SKM-1 (cell line): Measurements from ENCODE around the gene DTX1.

Experiments
- DNase-seq: peaks from one replicate; lab custom pipeline; 2025; ENCODE audit not compliant: unreplicated experiment; lab: John Stamatoyannopoulos, UW

DTX1 gene

DNA sequence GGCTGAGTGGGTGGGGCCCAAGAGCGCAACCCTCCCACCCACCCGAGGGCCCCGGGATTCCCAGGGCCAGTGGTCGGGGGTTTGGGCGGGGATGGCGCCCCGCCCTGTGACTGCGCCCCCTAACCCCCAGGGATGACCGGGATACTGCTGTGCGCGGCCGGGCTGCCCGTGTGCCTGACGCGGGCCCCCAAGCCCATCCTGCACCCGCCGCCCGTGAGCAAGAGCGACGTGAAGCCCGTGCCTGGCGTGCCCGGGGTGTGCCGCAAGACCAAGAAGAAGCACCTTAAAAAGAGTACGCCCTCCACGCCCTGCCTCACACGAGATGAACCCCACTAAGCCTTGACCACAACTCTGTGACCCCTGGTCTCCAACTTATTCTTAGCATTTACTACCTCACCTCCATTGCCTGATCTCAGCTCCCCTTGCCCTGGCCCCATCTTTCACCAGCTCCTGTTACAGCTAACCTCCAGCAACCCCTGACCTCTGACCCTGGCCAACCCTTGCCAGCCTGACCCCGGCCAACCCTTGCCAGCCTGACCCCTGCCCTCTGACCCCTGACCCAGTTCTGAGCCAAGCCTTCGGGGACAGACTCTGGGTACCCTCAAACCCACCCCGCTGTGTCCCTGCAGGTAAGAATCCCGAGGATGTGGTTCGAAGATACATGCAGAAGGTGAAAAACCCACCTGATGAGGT, 37.0 kb downstream of the DTX1 start:
- no peak for DNase-seq

DNA sequence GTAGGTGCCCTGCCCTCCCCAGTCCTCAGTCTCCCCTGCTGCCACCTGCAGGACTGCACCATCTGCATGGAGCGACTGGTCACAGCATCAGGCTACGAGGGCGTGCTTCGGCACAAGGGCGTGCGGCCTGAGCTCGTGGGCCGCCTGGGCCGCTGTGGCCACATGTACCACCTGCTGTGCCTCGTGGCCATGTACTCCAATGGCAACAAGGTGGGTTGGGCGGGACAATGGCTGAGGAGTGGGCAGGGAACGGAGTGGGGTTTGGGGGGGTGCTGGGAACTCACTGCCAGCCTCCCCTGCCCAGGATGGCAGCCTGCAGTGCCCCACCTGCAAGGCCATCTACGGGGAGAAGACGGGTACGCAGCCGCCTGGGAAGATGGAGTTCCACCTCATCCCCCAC, 38.2 kb downstream of the DTX1 start:
- no peak for DNase-seq

DNA sequence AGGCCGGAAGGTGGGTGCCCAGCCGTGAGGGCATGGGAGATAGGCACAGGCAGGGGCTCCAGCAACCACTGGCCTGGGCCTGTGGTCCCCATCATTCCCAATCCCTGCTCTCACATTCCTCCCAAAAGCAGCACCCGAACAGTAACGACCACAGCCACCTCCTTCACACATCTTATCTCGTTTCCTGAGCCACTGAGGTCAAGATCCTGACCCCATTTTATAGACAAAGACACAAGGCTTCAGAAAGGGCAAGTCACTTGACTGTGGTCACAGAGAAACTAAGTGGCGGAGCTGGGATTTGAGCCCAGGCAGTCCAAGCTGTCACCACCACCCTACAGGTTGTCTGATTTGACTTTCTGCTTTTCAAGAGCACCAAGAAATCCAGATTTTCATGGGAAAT, 38.9 kb downstream of the DTX1 start:
- no peak for DNase-seq

DNA sequence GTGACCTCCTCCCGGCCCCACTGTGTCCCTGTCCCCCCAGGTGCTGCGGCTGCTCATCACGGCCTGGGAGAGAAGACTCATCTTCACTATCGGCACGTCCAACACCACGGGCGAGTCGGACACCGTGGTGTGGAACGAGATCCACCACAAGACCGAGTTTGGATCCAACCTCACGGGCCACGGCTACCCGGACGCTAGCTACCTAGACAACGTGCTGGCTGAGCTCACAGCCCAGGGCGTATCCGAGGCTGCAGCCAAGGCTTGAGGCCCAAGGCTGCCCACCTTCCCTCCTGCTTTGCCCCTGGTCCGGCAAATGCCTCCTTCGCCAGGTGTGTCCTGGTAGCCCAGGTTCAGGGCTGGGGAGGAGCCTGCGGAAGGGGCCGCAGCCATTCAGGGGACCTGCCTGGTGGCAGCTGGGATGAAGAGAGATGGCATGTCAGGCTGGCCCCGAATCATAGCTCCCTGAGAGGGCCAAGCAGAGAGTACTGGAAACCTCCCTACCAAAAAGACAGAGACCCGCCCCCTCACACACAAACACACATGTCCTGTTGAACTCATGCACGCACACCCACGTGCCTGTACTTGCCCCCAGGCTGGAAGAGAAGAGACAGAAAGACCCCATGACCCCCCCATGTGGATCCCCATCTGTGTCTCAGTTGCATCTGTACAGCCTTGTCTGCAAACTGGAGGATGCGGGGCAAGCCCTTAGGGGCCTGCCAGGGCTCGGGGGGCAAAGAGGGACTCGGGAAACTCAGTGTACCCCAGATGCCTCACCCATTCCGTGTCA, 40.3 kb downstream of the DTX1 start:
- DNase-seq: no peak

DNA sequence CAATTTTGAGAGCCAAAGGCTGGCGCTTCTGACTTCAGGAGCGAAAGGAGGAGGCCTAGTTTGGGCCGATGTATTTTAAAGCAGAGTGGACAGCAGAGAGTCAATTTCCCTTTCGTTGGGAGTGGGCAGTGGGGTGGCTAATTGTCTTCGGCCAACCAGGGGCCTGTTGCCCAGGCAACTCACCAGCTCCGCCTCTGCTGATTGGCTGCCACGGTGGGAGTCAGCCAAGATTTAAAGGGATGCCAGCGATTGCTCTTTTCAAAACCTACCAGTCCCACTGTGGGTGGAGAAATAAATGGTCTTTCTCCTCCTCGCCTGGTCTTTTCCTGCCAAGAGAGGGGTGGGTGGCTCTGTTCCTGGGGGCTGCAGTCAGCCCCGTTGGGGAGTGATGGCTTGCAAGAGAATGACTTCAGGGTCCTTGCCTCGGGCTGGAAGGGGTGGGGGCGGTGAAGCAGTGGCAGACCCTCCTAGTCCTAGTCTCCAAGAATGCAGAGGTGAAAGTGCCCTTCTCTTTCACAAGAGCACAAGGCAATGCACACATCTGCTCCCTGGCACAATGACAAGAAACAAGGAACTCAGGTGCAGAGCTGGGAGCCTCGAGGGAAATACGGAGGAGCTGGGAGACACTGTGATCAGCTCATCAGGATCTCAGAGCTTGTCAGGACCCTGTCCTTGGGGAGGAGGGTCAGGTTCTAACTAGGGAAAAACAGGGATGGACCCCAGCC, 41.3 kb downstream of the DTX1 start:
- DNase-seq: no peak

DNA sequence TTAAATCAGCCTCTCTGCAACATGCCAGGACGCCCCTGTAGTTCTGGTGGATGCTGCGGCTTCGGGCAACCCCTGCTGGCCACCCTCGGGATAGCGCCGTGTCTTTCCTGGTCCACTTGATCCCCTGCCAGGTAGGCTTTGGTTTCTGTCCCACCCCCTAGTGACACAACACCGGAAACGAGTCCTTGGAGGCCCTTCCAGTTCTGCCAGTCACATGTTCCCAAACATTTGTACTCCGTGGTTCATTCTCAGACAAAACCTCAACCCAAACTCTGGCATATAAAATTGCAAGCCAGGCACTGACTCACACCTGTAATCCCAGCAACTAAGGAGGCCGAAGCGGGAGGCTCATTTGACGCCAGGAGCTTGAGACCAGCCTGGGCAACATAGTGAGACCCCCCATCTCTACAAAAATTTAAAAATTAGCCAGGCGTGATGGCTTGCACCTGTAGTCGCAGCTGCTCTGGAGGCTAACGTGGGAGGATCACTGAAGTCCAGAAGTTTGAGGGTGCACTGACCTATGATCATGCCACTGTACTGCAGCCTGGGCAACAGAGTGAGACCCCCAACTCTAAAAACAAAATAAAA, 42.0 kb downstream of the DTX1 start:
- peak; percentile 3 for DNase-seq

DNA sequence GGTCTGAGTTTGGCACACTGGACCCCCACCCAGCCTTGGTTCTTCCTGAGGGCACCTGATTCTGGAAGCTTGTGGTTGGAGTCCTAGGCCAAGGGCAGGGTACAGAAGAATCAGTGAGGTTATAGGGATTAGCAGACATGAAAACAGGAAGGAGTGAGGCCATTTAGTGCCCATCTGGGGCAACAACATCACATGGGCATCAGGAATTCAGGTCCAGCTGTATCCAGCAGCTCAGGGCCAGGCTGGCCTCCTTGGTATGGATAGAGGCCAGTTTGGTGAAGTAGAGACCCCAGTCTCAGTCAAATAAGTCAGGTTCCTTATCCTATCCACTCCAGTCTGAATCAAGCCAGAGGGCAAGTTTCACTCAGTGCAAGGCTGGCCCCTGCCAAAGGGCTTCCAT, 42.8 kb downstream of the DTX1 start:
- DNase-seq: no peak

DNA sequence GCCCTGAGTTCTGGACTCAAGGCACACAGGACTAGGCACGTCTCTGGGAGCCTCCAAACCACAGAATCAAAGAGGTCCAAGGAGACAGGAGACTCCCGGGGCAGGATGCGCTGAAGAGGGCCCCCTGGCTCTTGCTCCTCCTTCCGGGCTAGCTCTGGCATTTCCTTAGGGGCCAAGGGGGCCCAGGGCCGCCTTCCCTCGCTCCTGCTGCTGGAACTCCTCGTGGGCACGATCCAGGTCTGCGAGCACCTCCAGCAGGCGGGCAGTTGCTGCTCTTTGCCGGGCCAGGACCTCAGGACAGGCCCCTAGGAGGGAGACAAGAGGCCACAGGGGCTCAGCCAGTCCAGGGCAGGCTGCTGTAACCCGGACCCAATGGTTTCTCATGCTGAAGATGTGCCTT, 43.2 kb downstream of the DTX1 start:
- DNase-seq: no peak

DNA sequence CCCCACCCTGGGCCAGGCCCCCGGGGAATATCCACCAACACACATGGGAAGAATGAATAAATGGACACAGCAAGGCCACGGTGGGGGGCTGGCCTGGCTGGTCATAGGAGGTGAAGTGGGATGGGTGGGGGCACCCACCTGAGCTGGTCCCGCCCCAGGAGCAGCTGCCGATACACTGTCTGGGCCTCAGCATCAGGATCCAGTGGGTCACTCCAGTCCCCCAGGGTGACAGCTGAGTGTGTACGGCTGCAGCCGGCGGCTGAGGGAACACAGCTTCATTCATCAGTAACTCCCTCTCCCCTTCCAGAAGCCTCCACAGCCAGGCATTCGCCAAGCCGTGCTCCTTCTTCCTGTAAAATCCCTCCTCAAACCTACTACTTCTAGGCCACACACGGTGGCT, 45.2 kb downstream of the DTX1 start:
- no peak for DNase-seq

DNA sequence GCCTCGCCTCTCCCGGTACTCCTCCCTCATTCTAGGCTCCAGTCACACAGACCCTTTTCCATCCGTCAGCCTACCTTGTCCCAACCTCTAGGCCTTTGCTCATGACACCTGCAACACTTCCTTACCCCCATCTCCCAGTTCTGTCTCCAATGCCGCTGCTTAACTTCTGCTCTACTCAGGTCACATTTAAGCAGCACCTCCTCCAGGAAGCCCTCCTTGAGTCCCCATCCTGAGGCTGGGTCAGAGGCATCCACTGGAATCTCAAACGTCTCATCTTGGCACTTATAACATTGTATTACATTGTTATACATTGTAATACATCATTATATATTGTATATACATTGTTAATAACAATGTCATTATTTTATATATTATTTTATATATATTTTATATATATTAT, 46.3 kb downstream of the DTX1 start:
- DNase-seq: no peak

DNA sequence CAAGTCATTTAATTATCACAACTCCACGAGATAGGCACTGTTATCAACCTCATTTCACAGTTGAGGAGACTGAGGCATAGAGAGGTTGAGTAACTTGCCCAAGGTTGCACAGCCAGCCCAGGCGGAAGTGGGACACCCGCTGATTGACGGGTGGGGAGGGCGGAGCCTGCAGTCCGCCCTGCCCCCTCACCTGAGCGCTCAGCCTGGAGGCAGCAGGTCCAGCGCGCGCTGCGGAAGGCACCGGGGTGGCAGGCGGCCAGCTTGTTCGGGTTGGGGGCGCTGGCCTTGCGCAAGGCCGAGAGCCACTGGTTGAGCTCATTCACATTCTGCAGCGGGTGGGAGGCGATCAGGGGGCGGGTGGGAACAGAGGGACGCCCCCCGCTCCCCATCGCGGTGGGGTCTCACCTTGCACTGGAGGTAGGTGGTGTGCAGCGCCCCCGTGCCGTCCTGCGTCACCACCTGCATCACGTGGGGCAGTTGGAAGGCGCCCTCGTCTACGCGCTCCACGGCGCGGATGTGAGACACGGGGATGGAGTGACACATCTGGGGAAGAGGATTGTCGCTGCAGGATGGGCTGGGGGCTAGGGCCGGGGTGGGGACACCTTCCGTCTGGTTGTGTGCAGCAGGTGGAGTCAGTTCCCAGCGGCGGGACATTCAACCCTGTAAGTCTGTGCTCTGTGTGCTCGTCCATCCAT, 47.4 kb downstream of the DTX1 start:
- no peak for DNase-seq

DNA sequence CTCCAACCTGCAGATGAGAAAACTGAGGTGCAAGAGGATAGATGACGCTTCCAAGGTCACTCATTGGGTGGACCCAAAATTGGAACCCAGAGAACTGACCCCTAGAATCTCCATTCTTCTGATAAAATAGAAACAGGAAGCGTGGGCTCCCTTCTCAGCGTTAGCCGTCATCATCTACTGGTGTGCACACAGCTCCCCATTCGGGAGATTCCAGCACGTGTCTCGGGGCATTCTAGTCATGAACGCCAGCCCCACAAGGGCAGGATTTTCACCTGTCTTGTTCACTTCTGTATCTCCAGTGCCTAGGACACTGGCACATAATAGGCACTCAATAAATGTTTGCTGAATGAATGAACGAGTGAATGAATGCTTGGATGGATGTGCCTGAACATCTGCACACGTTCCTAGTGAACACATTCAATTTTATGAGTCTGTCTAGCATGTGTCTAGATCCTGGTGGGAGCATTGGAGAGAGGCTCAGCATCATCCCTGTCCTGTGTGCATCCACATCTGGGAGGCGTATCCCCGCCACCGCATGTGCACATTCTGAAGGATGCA, 48.5 kb downstream of the DTX1 start:
- no peak for DNase-seq

DNA sequence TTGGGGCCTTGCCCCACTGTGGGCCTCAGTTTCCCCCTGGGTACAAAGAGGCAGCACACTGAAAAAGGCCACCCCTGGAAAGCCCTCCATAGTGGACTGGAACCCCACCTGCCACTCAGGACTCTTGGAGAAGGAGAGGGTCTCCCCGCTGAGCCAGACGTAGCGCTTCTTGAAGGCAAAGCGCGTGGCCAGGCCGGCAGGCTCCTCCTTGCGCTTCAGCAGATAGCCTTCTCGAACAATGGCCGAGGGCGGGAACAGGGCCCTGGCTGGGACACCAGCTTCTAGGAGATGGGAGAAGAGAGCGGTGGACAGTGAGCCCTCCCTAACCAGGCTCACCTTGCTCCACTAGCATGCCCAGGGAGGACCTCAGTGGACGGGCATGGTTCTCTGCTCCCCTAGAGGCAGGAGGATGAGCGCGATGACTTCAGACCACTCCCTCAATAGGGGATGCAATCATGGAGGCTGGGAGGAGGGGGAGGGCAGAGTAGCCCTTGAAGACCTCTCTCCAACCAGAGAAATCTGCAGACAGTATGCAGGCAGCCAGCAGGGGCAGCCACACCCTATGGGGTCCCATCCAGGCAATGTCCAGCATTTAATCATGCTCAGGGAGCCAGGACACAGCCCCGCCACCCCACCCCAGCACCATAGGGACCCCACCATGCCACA, 49.2 kb downstream of the DTX1 start:
- DNase-seq: no peak

DNA sequence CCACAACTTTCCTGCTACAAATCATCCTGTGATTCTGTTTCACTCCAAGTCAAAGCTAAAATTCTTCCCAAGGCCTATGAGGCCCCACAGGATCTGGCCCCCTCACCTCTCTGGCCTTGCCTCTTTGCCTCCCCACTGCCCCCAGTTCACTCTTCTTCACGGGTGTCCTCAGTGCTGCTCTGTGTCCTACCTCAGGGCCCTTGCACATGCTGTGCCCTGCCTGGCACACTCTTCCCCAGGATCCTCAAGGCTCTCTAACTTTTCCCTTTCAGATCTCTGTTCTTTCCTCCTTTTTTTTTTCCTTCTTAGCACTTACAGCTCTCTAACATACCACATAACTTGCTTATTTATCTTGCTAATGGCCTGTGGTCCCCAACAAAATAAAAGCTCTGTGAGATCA, 49.8 kb downstream of the DTX1 start:
- DNase-seq: no peak

DNA sequence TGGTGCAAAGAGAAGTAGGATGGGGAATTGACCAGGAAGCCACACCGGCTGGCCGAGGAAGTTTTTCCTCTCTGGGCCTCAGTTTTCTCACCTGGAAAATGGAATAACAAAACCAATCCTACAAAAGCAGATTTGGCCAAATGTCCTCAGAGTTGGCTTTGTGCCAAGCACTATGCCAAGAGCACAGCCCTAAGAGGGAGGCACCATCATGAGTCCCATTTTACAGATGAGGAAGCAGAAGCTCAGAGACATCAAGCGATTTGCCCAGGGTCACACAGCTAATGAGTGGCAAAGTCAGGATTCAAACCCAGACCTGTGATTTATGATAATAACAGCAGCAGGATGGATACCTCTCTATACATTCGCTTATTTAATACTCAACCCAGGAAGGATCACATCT, 51.8 kb downstream of the DTX1 start:
- no peak for DNase-seq

DNA sequence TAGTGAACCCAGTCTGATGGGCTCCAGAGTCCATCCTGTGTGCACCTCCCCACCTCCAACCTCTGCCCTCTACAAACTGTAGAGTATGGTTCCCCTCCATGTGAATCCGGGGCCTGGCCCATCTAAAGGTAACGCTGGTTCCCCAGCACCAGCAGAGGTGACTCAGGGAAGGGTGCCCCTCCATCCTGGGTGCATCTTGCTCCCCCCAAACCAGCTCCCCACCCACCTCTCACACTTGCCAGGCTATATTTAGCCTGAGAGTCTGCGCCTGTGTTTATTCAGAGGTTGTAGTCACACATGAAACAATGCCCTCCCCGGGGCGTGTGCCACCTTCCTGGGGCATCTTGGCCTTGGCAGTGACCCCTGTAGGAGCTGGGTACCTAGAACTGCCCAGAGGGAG, 52.8 kb downstream of the DTX1 start:
- DNase-seq: no peak

DNA sequence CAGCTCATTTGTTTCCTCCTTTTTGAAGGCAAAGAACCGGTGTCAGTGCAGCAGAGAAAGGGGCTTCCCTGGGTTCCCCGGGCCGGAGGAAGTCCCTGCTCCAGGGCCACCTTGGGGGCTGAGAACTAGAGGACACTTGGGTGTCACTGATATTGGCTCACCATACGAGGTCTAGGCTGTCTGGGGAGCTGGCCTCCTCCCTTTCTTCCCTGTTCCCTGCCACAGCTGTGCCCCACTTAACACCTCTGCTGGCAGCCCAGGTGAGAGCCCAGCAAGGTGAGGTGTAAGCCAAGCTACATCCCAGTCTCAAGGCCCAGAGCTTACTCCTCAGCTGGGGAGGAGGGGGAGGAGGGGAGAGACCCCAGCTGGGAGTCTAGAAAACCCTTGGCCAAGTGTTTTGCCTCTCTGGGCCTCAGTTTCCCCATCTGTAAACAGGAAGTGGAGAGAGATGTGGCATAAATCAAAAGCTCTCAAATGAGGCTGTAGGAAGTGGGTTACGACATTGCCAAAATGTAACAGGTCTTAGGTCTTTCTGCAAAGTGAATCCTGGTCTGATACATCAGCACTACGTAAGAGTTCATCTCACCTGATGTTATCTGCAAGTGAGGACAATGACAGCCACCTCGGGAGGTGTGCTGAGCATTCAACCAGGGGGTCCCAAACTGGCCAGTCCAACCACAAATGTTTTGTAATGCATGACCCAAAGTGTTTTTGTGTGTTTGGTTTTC, 53.5 kb downstream of the DTX1 start:
- DNase-seq: no peak

DNA sequence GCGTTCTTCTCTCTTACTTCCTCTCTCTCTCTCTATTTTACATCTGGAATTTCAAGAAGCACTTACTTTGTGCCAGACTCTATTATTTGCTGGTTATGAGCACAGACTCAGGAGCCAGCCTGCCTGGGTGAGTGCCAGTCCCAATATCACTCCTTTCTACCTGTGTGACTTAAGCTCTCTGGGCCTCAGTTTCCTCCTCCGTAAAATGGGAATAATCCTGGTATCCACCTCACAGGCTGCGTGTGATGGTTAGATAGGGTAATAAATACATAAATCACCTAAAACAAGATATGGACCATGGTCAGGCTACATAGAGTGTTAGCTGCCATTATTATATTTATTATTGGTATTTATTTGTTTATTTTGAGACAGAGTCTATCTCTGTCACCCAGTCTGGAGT, 54.7 kb downstream of the DTX1 start:
- no peak for DNase-seq

DNA sequence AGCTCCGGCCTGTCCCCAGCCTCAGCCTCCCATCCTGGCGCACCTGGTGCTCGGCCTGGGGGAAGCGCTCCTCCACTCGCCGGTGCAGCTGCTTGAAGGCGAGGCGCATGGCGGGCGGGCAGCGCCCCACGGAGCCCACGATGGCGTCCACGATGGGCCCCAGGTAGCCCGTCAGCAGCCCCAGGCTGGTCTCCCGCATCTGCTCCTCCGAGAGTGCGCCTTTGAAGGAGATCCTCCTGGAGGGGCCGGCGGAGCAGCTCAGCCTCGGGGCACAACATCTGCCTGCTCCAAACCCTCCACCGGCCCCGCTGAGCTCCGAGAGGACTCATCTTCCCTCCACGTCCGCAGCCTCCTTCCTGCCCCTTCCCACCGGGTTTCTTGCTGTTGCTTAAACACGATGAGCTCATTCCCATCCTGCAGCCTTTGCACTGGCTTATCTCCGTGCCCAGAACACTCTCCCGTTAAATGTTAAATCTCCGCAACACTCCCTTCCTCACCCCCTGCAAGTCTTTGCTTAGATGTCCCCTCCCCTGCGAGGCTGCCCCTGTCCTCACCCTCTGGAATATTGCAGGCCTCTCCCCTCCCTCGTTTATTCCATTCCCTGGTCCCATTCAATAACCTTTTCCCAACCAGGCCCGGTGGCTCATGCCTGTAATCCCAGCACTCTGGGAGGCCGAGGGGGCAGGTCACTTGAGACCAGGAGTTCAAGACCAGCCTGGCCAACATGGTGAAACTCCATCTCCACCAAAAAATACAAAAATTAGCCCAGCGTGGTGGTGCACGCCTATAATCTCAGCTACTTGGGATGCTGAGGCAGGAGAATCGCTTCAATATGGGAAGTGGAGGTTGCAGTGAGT, 55.7 kb downstream of the DTX1 start:
- no peak for DNase-seq
